Endodermal cell (in vitro differentiated cells): ENCODE data around the gene MTPN. TPM values are rescaled to one million over a fixed set of nuclear protein-coding genes. Genes with fewer than 3 reads are reported as not detected.

Experiments
- DNase-seq: peaks from one replicate; pipeline ENCODE4 v3.0.0-alpha.2; 2017
- H3K27ac ChIP-seq: 2 replicates; pipeline ENCODE4 v1.5.1; 2013; ENCODE audit warnings: mild to moderate bottlenecking, low read depth, low read length, moderate library complexity
- H3K27me3 ChIP-seq: 2 replicates; pipeline ENCODE4 v1.6.1; 2013; ENCODE audit warnings: mild to moderate bottlenecking, low read length, moderate library complexity; ENCODE audit not compliant: insufficient read depth, control insufficient read depth, poor library complexity, severe bottlenecking
- H3K36me3 ChIP-seq: 2 replicates; pipeline ENCODE4 v1.7.0; 2013; ENCODE audit warnings: mild to moderate bottlenecking, low read length, moderate library complexity; ENCODE audit not compliant: control insufficient read depth, insufficient read depth
- H3K4me1 ChIP-seq: one replicate; pipeline ENCODE4 v1.7.0; 2013; ENCODE audit warnings: low read length; ENCODE audit not compliant: control insufficient read depth, insufficient read depth
- H3K4me3 ChIP-seq: 2 replicates; pipeline ENCODE4 v1.5.1; 2013; ENCODE audit warnings: mild to moderate bottlenecking, low read length, moderate library complexity
- H3K9ac ChIP-seq: 2 replicates; pipeline ENCODE4 v1.6.1; 2013; ENCODE audit warnings: mild to moderate bottlenecking, low read length, moderate library complexity; ENCODE audit not compliant: poor library complexity, severe bottlenecking; ENCODE audit errors: extremely low read depth
- H3K9me3 ChIP-seq: 2 replicates; pipeline ENCODE4 v1.6.1; 2013; ENCODE audit warnings: mild to moderate bottlenecking, low read length, moderate library complexity; ENCODE audit not compliant: control insufficient read depth
- H3K27ac Mint-ChIP-seq: 2 replicates; pipeline ENCODE4 v1.8.0; 2020; ENCODE audit warnings: mixed read lengths
- H3K27me3 Mint-ChIP-seq: 2 replicates; pipeline ENCODE4 v1.8.0; 2021; ENCODE audit warnings: mild to moderate bottlenecking, mixed read lengths; ENCODE audit not compliant: insufficient read depth
- H3K36me3 Mint-ChIP-seq: 2 replicates; pipeline ENCODE4 v1.8.0; 2020; ENCODE audit warnings: low read depth, mixed read lengths
- H3K4me1 Mint-ChIP-seq: 2 replicates; pipeline ENCODE4 v1.8.0; 2020; ENCODE audit warnings: mixed read lengths
- H3K4me3 Mint-ChIP-seq: 2 replicates; pipeline ENCODE4 v1.8.0; 2020; ENCODE audit warnings: mild to moderate bottlenecking, moderate library complexity, mixed read lengths
- H3K9me3 Mint-ChIP-seq: 2 replicates; pipeline ENCODE4 v1.8.0; 2020; ENCODE audit warnings: mild to moderate bottlenecking, mixed read lengths
- WGBS, 2 experiments: methylation state at CpG; one replicate each; pipeline versions ENCODE4 v1.1.5 to v1.1.7; 2013; ENCODE audit warnings: missing lambda C conversion rate in 2 of 2, mixed read lengths in 1 of 2; ENCODE audit not compliant: insufficient coverage in 1 of 2, insufficient read length in 1 of 2; 5-methylcytosine and 5-hydroxymethylcytosine counted together
- total RNA-seq, 2 donors: library from RNA; stranded (reverse); fragmentation: NEBNext Ultra II Directional in 1 of 2; extraction: Animal tissue kit (Norgen Biotek cat#: 25700) in 1 of 2; gene quantifications; 2 replicates in 1 of 2; 3 replicates in 1 of 2; pipeline ENCODE4 v1.2.1, GENCODE V29; 2021
- TF ChIP-seq, protein P1 (sequence below): fragments of 200-600 bp; sonication (generic); conservative IDR thresholded peaks from 2 replicates; pipeline ENCODE4 v1.5.0; 2021; ENCODE audit warnings: antibody characterized with exemption, mild to moderate bottlenecking

Gene MTPN
- total RNA-seq, 2 donors from 2014 or later: 80.3 to 102 TPM

DNA sequence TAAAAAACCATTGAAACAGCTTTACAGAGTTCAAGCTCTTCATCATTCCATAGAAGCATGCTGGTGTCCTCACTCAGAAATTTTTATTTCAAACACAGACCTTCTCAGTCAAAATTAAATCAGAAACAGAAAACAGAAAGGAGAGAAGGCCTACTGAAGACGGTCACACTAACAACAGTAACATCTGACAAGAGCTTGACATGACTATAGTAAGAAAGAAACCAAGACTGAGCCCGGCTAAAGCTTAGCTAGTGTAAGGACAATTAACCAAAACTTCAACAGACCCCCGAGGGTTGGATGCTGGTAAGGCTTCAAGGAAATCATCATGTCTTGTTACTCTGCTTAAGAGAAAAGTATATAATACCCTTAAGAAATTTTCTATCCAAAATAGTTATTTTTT lies 38.6 kb downstream of the MTPN start:
- no peak overlapping the region for H3K27ac ChIP-seq

DNA sequence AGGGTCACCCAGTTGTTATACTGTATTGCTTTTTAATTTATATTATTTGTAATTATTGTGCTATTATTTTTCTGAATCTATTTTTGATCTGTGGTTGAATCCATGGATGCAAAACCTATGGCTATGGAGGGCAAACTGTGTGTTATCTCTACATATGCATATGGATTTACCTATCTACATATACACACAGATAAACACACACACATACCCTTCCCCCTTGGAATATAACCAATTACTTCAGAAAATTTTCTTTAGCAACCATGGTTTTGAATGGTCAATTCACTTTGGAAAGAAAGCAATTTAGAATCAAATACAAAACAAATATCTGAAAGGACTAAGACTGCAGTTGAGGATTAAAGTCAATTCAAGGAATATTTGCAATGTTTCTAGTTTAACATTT lies 39.1 kb downstream of the MTPN start:
- H3K9me3 ChIP-seq: no peaks in the 10 kb centered on the region
- no peak overlapping the region for H3K4me3 ChIP-seq
- no peak overlapping the region for H3K9ac ChIP-seq
- H3K27me3 ChIP-seq: peaks cover 39% of the 10 kb centered on the region
- no peaks in the 10 kb centered on the region for H3K36me3 ChIP-seq
- no peaks in the 10 kb centered on the region for H3K9me3 Mint-ChIP-seq
- peaks cover 8% of the 10 kb centered on the region for H3K36me3 Mint-ChIP-seq
- peaks cover 6% of the 10 kb centered on the region for H3K27me3 Mint-ChIP-seq
- no peak overlapping the region for H3K27ac Mint-ChIP-seq
- no peak overlapping the region for H3K4me3 Mint-ChIP-seq
- no peak for DNase-seq
- TF ChIP-seq, protein P1, sequence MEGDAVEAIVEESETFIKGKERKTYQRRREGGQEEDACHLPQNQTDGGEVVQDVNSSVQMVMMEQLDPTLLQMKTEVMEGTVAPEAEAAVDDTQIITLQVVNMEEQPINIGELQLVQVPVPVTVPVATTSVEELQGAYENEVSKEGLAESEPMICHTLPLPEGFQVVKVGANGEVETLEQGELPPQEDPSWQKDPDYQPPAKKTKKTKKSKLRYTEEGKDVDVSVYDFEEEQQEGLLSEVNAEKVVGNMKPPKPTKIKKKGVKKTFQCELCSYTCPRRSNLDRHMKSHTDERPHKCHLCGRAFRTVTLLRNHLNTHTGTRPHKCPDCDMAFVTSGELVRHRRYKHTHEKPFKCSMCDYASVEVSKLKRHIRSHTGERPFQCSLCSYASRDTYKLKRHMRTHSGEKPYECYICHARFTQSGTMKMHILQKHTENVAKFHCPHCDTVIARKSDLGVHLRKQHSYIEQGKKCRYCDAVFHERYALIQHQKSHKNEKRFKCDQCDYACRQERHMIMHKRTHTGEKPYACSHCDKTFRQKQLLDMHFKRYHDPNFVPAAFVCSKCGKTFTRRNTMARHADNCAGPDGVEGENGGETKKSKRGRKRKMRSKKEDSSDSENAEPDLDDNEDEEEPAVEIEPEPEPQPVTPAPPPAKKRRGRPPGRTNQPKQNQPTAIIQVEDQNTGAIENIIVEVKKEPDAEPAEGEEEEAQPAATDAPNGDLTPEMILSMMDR: no peak
- H3K4me1 Mint-ChIP-seq: peaks cover 46% of the 10 kb centered on the region
- no peak overlapping the region for H3K27ac ChIP-seq
- peaks cover 11% of the 10 kb centered on the region for H3K4me1 ChIP-seq

More for the DNA sequence above, 38.6 kb downstream of the MTPN start:
- peaks cover 4% of the 10 kb centered on the region for H3K36me3 ChIP-seq
- no peaks in the 10 kb centered on the region for H3K9me3 Mint-ChIP-seq
- no peaks in the 10 kb centered on the region for H3K9me3 ChIP-seq
- peaks cover 8% of the 10 kb centered on the region for H3K36me3 Mint-ChIP-seq
- 72% methylated on average over 3 of the region's 3 CpGs; no CpG with 5 or more reads in 1 of the 2 experiments for WGBS, 2 experiments
- peaks cover 6% of the 10 kb centered on the region for H3K27me3 Mint-ChIP-seq
- no peak overlapping the region for H3K4me3 Mint-ChIP-seq
- peaks cover 50% of the 10 kb centered on the region for H3K4me1 Mint-ChIP-seq
- peaks cover 39% of the 10 kb centered on the region for H3K27me3 ChIP-seq
- no peak overlapping the region for H3K9ac ChIP-seq
- no peak overlapping the region for H3K27ac Mint-ChIP-seq
- H3K4me3 ChIP-seq: no peak overlapping the region
- no peak for DNase-seq
- peaks cover 11% of the 10 kb centered on the region for H3K4me1 ChIP-seq
- TF ChIP-seq, protein P1: no peak

- no peak for DNase-seq
- H3K27me3 ChIP-seq: peaks cover 39% of the 10 kb centered on the region
- H3K9me3 ChIP-seq: no peaks in the 10 kb centered on the region
- peaks cover 6% of the 10 kb centered on the region for H3K27me3 Mint-ChIP-seq
- H3K4me1 ChIP-seq: peaks cover 11% of the 10 kb centered on the region
- no peak overlapping the region for H3K27ac ChIP-seq
- H3K36me3 Mint-ChIP-seq: peaks cover 8% of the 10 kb centered on the region
- H3K4me3 ChIP-seq: no peak overlapping the region
- H3K4me1 Mint-ChIP-seq: peaks cover 44% of the 10 kb centered on the region
- H3K9ac ChIP-seq: no peak overlapping the region
- 64% methylated on average over 1 of the region's 2 CpGs; no CpG with 5 or more reads in 1 of the 2 experiments for WGBS, 2 experiments
- H3K27ac Mint-ChIP-seq: no peak overlapping the region
- TF ChIP-seq, protein P1: no peak
- H3K36me3 ChIP-seq: no peaks in the 10 kb centered on the region
- no peaks in the 10 kb centered on the region for H3K9me3 Mint-ChIP-seq
- no peak overlapping the region for H3K4me3 Mint-ChIP-seq
Observed at GRCh38 chr7:135936497-135937217, 40.5 kb downstream of the MTPN start.
